HG03108 (cell line): ENCODE results near the gene ADGRG6.

Experiments
- ATAC-seq: cut with Tn5 transposase; IDR thresholded peaks from one replicate; pipeline ENCODE4 v1.9.1; 2021; ENCODE audit warnings: moderate library complexity; ENCODE audit not compliant: unreplicated experiment

The ADGRG6 gene

GRCh38 chr6:142290851-142291250 is 11.0 kb upstream of the ADGRG6 start:
- no peak for ATAC-seq

- ATAC-seq: no peak
These were observed 10.3 kb upstream of the ADGRG6 start for GRCh38 chr6:142291512-142291911.

GRCh38 chr6:142292166-142292924 is 9.5 kb upstream of the ADGRG6 start:
- no peak for ATAC-seq

- ATAC-seq: no peak
These were observed 8.7 kb upstream of the ADGRG6 start for GRCh38 chr6:142293121-142293520.

- no peak for ATAC-seq
These were observed 7.1 kb upstream of the ADGRG6 start for GRCh38 chr6:142294679-142295078.

- no peak for ATAC-seq
These were observed 4.7 kb upstream of the ADGRG6 start for GRCh38 chr6:142296975-142297604.

GRCh38 chr6:142297605-142297995 is 4.2 kb upstream of the ADGRG6 start:
- ATAC-seq: no peak

- no peak for ATAC-seq
These were observed 3.6 kb upstream of the ADGRG6 start for GRCh38 chr6:142297996-142298753.

- no peak for ATAC-seq
These were observed 1.5 kb upstream of the ADGRG6 start for GRCh38 chr6:142300302-142300701.

GRCh38 chr6:142300758-142301650 is 803 bp upstream of the ADGRG6 start:
- peak; percentile 6 for ATAC-seq

GRCh38 chr6:142302421-142303175 is 791 bp downstream of the ADGRG6 start:
- ATAC-seq: no peak

- ATAC-seq: no peak
These were observed 1.3 kb downstream of the ADGRG6 start for GRCh38 chr6:142303176-142303533.

- no peak for ATAC-seq
These were observed 2.4 kb downstream of the ADGRG6 start for GRCh38 chr6:142304241-142304640.

- no peak for ATAC-seq
These were observed 4.9 kb downstream of the ADGRG6 start for GRCh38 chr6:142306736-142307135.

GRCh38 chr6:142307963-142308748 is 6.3 kb downstream of the ADGRG6 start:
- ATAC-seq: no peak

- no peak for ATAC-seq
These were observed 7.6 kb downstream of the ADGRG6 start for GRCh38 chr6:142309426-142309825.

GRCh38 chr6:142313284-142313683 is 11.5 kb downstream of the ADGRG6 start:
- no peak for ATAC-seq

GRCh38 chr6:142316791-142317368 is 15.1 kb downstream of the ADGRG6 start:
- ATAC-seq: no peak

- no peak for ATAC-seq
These were observed 16.9 kb downstream of the ADGRG6 start for GRCh38 chr6:142318714-142319113.
